Smooth muscle cell (in vitro differentiated cells): Measurements from ENCODE around the gene MT1B. TPM values are rescaled to one million over a fixed set of nuclear protein-coding genes. Genes with fewer than 3 reads are reported as not detected.
"Not testable (repeated sequence)": the region's sequence is repeated elsewhere in the genome, so short reads cannot be mapped to it uniquely, and the experiment has no call there.

Experiments
- DNase-seq: peaks from one replicate; lab custom pipeline; 2025; ENCODE audit not compliant: unreplicated experiment; lab: John Stamatoyannopoulos, UW
- H2AFZ ChIP-seq: fragments of 200-600 bp; sonication (generic); 2 replicates; pipeline ENCODE4 v1.6.0; 2016; ENCODE audit warnings: antibody characterized with exemption, low read depth, mild to moderate bottlenecking
- H3F3A ChIP-seq: fragments of 200-600 bp; sonication (generic); 2 replicates; pipeline ENCODE4 v1.6.0; 2017; ENCODE audit warnings: antibody characterized with exemption, low read depth
- H3K27ac ChIP-seq: fragments of 200-600 bp; sonication (generic); 2 replicates; pipeline ENCODE4 v1.5.1; 2016; ENCODE audit warnings: low read depth, mild to moderate bottlenecking
- H3K27me3 ChIP-seq: fragments of 200-600 bp; sonication (generic); 2 replicates; pipeline ENCODE4 v1.6.1; 2016; ENCODE audit warnings: low read depth, mild to moderate bottlenecking
- H3K36me3 ChIP-seq: fragments of 200-600 bp; sonication (generic); 2 replicates; pipeline ENCODE4 v1.5.1; 2016; ENCODE audit warnings: low read depth
- H3K4me1 ChIP-seq: fragments of 200-600 bp; sonication (generic); 2 replicates; pipeline ENCODE4 v1.5.1; 2016; ENCODE audit warnings: low read depth
- H3K4me2 ChIP-seq: fragments of 200-600 bp; sonication (generic); 2 replicates; pipeline ENCODE4 v1.6.0; 2016; ENCODE audit warnings: mild to moderate bottlenecking
- H3K4me3 ChIP-seq: fragments of 200-600 bp; sonication (generic); 2 replicates; pipeline ENCODE4 v1.5.1; 2016; ENCODE audit warnings: mild to moderate bottlenecking
- H3K79me2 ChIP-seq: fragments of 200-600 bp; sonication (generic); 2 replicates; pipeline ENCODE4 v1.6.0; 2016; ENCODE audit warnings: low read depth, mild to moderate bottlenecking
- H3K9ac ChIP-seq: fragments of 200-600 bp; sonication (generic); 2 replicates; pipeline ENCODE4 v1.6.0; 2016; ENCODE audit warnings: low read depth
- H3K9me3 ChIP-seq: fragments of 200-600 bp; sonication (generic); replicated peaks from 2 replicates; pipeline ENCODE4 v1.5.1; 2016; ENCODE audit warnings: low read depth
- H4K20me1 ChIP-seq: fragments of 200-600 bp; sonication (generic); 2 replicates; pipeline ENCODE4 v1.6.0; 2016; ENCODE audit warnings: low read depth
- WGBS: methylation state at CpG from one replicate; pipeline ENCODE4 v1.1.7; 2016; ENCODE audit warnings: low lambda C conversion rate; 5-methylcytosine and 5-hydroxymethylcytosine counted together
- polyA plus RNA-seq: library from polyadenylated mRNA; unstranded; fragments of >200 nt; fragmentation: Nextera tagmentation; extraction: Ambion mirVana; gene quantifications from 2 replicates; pipeline ENCODE4 v1.2.1, GENCODE V29; 2016
- total RNA-seq: library from RNA; depleted of rRNA; stranded (reverse); fragments of >200 nt; gene quantifications from 2 replicates; pipeline ENCODE4 v1.2.3, GENCODE V29; 2014
- TF ChIP-seq, protein P1 (sequence below): fragments of 200-600 bp; sonication (generic); IDR thresholded peaks from 2 replicates; pipeline ENCODE4 v1.5.1; 2017; ENCODE audit warnings: borderline replicate concordance, mild to moderate bottlenecking, antibody characterized with exemption; ENCODE audit not compliant: insufficient read depth, poor library complexity, severe bottlenecking

The MT1B gene
- total and polyA plus RNA-seq, 2 experiments from 2014 or later = not detected

- no peaks in the 10 kb centered on the region for H4K20me1 ChIP-seq
- no peaks in the 10 kb centered on the region for H3K4me1 ChIP-seq
- peak overlapping the region; percentile 94 for H2AFZ ChIP-seq
- TF ChIP-seq, protein P1, sequence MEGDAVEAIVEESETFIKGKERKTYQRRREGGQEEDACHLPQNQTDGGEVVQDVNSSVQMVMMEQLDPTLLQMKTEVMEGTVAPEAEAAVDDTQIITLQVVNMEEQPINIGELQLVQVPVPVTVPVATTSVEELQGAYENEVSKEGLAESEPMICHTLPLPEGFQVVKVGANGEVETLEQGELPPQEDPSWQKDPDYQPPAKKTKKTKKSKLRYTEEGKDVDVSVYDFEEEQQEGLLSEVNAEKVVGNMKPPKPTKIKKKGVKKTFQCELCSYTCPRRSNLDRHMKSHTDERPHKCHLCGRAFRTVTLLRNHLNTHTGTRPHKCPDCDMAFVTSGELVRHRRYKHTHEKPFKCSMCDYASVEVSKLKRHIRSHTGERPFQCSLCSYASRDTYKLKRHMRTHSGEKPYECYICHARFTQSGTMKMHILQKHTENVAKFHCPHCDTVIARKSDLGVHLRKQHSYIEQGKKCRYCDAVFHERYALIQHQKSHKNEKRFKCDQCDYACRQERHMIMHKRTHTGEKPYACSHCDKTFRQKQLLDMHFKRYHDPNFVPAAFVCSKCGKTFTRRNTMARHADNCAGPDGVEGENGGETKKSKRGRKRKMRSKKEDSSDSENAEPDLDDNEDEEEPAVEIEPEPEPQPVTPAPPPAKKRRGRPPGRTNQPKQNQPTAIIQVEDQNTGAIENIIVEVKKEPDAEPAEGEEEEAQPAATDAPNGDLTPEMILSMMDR = no peak
- no peak overlapping the region for H3K27ac ChIP-seq
- H3K4me2 ChIP-seq = peak overlapping the region; percentile 86
- 11% methylated on average over 34 of the region's 41 CpGs for WGBS
- H3K4me3 ChIP-seq = peak overlapping the region; percentile 41
- H3K79me2 ChIP-seq = no peaks in the 10 kb centered on the region
- H3K27me3 ChIP-seq = peaks cover 42% of the 10 kb centered on the region
- DNase-seq = no peak
- no peaks in the 10 kb centered on the region for H3K9me3 ChIP-seq
- H3K36me3 ChIP-seq = no peaks in the 10 kb centered on the region
- H3F3A ChIP-seq = no peaks in the 10 kb centered on the region
- H3K9ac ChIP-seq = no peak overlapping the region
Measured at GRCh38 chr16:56617212-56618085, 34.2 kb upstream of the MT1B start.

DNA sequence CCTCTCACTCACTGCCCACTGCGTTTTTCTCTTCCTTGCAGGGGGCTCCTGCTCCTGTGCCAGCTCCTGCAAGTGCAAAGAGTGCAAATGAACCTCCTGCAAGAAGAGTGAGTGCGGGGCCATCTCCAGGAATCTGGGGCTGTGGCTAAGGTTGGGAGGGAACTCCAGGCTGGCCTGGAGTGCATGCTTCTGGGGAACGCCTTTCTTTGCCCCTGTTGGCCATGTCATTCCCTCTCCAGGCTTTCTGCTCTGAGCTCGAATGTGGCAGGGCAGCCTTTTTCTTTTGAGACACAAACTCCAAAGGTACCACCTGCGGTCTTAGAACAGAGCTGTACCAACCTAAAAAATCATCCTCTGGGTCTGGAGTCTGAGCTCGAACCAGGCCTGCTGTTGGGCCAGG lies 33.5 kb upstream of the MT1B start:
- H3K27me3 ChIP-seq = peaks cover 42% of the 10 kb centered on the region
- H3K9me3 ChIP-seq = no peaks in the 10 kb centered on the region
- no peaks in the 10 kb centered on the region for H4K20me1 ChIP-seq
- H3K79me2 ChIP-seq = no peaks in the 10 kb centered on the region
- no peak overlapping the region for H3K9ac ChIP-seq
- no peaks in the 10 kb centered on the region for H3K4me1 ChIP-seq
- no peak overlapping the region for H2AFZ ChIP-seq
- TF ChIP-seq, protein P1 = no peak
- H3K36me3 ChIP-seq = no peaks in the 10 kb centered on the region
- no peak overlapping the region for H3K4me2 ChIP-seq
- H3K27ac ChIP-seq = no peak overlapping the region
- H3F3A ChIP-seq = no peaks in the 10 kb centered on the region
- WGBS = 61% methylated on average over 6 of the region's 6 CpGs
- H3K4me3 ChIP-seq = no peak overlapping the region
- no peak for DNase-seq

GRCh38 chr16:56620339-56620897 lies 31.3 kb upstream of the MT1B start:
- TF ChIP-seq, protein P1 = no peak
- Histone ChIP-seq H3K9me3 (no peaks in the 10 kb centered on the region), H3K27ac (no peak overlapping the region), H3K79me2 (no peaks in the 10 kb centered on the region), H3K36me3 (no peaks in the 10 kb centered on the region), H3K4me3 (no peak overlapping the region), H4K20me1 (no peaks in the 10 kb centered on the region), H3K27me3 (peaks cover 50% of the 10 kb centered on the region), H2AFZ (no peak overlapping the region), H3K9ac (no peak overlapping the region), H3K4me1 (peaks cover under 1% of the 10 kb centered on the region), H3F3A (no peaks in the 10 kb centered on the region), H3K4me2 (no peak overlapping the region)
- no peak for DNase-seq
- WGBS = 85% methylated on average over 8 of the region's 8 CpGs

DNA sequence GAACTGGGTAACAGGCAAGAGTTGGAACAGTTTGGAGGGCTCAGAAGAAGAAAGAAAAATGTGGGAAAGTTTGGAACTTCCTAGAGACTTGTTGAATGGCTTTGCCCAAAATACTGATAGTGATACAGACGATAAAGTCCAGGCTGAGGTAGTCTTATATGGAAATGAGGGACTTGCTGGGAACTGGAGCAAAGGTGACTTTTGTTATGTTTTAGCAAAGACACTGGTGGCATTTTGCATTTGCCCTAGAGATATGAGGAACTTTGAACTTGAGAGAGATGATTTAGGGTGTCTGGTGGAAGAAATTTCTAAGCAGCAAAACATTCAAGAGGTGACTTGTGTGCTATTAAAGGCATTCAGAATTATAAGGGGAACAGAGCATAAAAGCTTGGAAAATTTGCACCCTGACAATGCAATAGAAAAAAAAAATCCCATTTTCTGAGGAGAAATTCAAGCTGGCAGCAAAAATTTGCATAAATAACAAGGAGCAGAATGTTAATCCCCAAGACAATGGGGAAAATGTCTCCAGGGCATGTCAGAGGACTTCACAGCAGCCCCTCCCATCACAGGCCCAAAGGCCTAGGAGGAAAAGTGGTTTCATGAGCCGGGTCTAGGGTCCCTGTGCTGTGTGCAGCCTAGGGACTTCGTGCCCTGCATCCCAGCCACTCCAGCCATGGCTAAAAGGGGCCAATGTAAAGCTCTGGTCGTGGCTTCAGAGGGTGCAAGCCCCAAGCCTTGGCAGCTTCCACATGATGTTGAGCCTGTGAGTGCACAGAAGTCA lies 29.8 kb upstream of the MT1B start:
- 63% methylated on average over 4 of the region's 4 CpGs for WGBS
- peaks cover 42% of the 10 kb centered on the region for H3K27me3 ChIP-seq

DNA sequence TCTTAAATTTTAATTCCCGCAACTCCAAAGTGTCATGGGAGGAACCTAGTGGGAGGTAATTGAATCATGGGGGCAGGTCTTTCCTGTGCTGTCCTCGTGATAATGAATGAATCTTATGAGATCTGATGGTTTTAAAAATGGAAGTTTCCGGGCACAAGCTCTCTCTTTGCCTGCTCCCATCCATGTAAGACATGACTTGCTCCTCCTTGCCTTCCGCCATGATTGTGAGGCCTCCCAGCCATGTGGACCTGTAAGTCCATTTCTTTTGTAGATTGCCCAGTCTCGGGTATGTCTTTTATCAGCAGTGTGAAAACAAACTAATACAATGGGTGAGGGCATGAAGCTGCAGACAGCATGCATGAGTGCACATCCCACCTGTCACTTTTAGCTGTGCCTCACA lies 28.5 kb upstream of the MT1B start:
- H3F3A ChIP-seq, H3K9me3 ChIP-seq, DNase-seq, H3K4me3 ChIP-seq, H3K4me2 ChIP-seq, H2AFZ ChIP-seq, H3K36me3 ChIP-seq, H4K20me1 ChIP-seq, H3K27ac ChIP-seq, H3K79me2 ChIP-seq, H3K9ac ChIP-seq: not testable (repeated sequence)
- Histone ChIP-seq H3K4me1 (peaks cover 10% of the 10 kb centered on the region), H3K27me3 (peaks cover 29% of the 10 kb centered on the region)
- WGBS = 93% methylated on average over 5 of the region's 5 CpGs

More for the DNA sequence above, 29.8 kb upstream of the MT1B start:
- not testable (repeated sequence) for H2AFZ ChIP-seq, H3K9ac ChIP-seq, H3K79me2 ChIP-seq, H3K27ac ChIP-seq, DNase-seq, H3K36me3 ChIP-seq, H3K4me2 ChIP-seq, H3K4me3 ChIP-seq, H3F3A ChIP-seq, H4K20me1 ChIP-seq, H3K9me3 ChIP-seq
- peaks cover 10% of the 10 kb centered on the region for H3K4me1 ChIP-seq
